ENCODE measurements around the gene CHSY3. TPM values are rescaled to one million over a fixed set of nuclear protein-coding genes. Genes with fewer than 3 reads are reported as not detected.

CHSY3 gene
- 26.6 TPM for total RNA-seq

GRCh38 chr5:129904102-129904666, at the start of gene CHSY3:
TSS of gene CHSY3 (plus strand) at chr5:129904465.

Small RNA genes within 50 kb of the gene (small RNA-seq; reads per million reads assigned to genes)
- not detected for gene RNA5SP191 (ENCODE audit: low replicate concordance)
- not detected for gene RNU6ATAC10P (ENCODE audit: low replicate concordance)

Other genes with a start within 250 kb of the CHSY3 start
- gene MINAR2, start 156.4 kb upstream of the CHSY3 start, total RNA-seq, result not detected